IMR-90 (cell line): ENCODE measurements around the gene SH3TC1. TPM values are rescaled to one million over a fixed set of nuclear protein-coding genes. Genes with fewer than 3 reads are reported as not detected.

Source experiments
- ATAC-seq: fragments of 200-7000 bp; cut with Tn5 transposase; 2 replicates; pipeline ENCODE4 v1.9.1; 2020; ENCODE audit warnings: low read depth, mild to moderate bottlenecking, moderate library complexity
- BruUV-seq: library from RNA; stranded (reverse); fragments of 400-500 nt; replicated peaks from 2 replicates; lab custom pipeline; 2021; lab: Mats Ljungman, UMichigan
- CTCF ChIA-PET: fragments of 300-600 bp; formaldehyde crosslinking; extraction: SDS; loops from one replicate; lab custom pipeline; 2021; ENCODE audit warnings: antibody characterized with exemption; lab: Yijun Ruan, JAX
- POLR2A ChIA-PET: fragments of 300-600 bp; sonication (Branson Sonifier 250); formaldehyde crosslinking; loops from one replicate; lab custom pipeline; 2022; ENCODE audit warnings: antibody characterized with exemption; ENCODE audit not compliant: unreplicated experiment; lab: Charles Lee
- DNase-seq: peaks from one replicate; pipeline ENCODE4 v3.0.0; 2013
- H2AFZ ChIP-seq: replicated peaks from 2 replicates; pipeline ENCODE3; 2013; ENCODE audit warnings: low read length, mild to moderate bottlenecking; ENCODE audit not compliant: poor library complexity
- H2AK5ac ChIP-seq: 2 replicates; pipeline ENCODE4 v1.6.1; 2013; ENCODE audit warnings: low read depth, low read length, inconsistent platforms
- H2AK9ac ChIP-seq: replicated peaks from 2 replicates; pipeline ENCODE3; 2013; ENCODE audit warnings: mild to moderate bottlenecking, low read depth, low read length, moderate library complexity; ENCODE audit not compliant: poor library complexity
- H2BK120ac ChIP-seq: 2 replicates; pipeline ENCODE4 v1.6.1; 2013; ENCODE audit warnings: low read depth, low read length, inconsistent platforms
- H2BK15ac ChIP-seq: 3 replicates; pipeline ENCODE4 v1.6.1; 2013; ENCODE audit warnings: low read depth, low read length, inconsistent platforms
- H2BK20ac ChIP-seq: 2 replicates; pipeline ENCODE4 v1.6.1; 2013; ENCODE audit warnings: low read depth, mild to moderate bottlenecking, inconsistent platforms, low read length, moderate library complexity
- H2BK5ac ChIP-seq: 2 replicates; pipeline ENCODE4 v1.6.1; 2013; ENCODE audit warnings: mild to moderate bottlenecking, low read depth, low read length, inconsistent platforms; ENCODE audit not compliant: poor library complexity, severe bottlenecking
- H3K14ac ChIP-seq: replicated peaks from 2 replicates; pipeline ENCODE4 v1.6.1; 2013; ENCODE audit warnings: low read depth, low read length, inconsistent platforms
- H3K18ac ChIP-seq: 2 replicates; pipeline ENCODE4 v1.6.1; 2013; ENCODE audit warnings: low read depth, low read length, control low read depth
- H3K23ac ChIP-seq: 2 replicates; pipeline ENCODE4 v1.6.1; 2013; ENCODE audit warnings: low read depth, low read length, inconsistent platforms
- H3K27ac ChIP-seq: 2 replicates; pipeline ENCODE4 v1.5.1; 2013; ENCODE audit warnings: mild to moderate bottlenecking, control low read depth, low read length; ENCODE audit not compliant: insufficient read depth
- H3K27me3 ChIP-seq: 2 replicates; pipeline ENCODE4 v1.6.1; 2013; ENCODE audit warnings: low read length; ENCODE audit not compliant: control insufficient read depth, insufficient read depth
- H3K36me3 ChIP-seq: 2 replicates; pipeline ENCODE4 v1.6.1; 2013; ENCODE audit warnings: low read length, mixed read lengths; ENCODE audit not compliant: control insufficient read depth, insufficient read depth
- H3K4ac ChIP-seq: 2 replicates; pipeline ENCODE4 v1.6.1; 2013; ENCODE audit warnings: low read depth, low read length, inconsistent platforms
- H3K4me1 ChIP-seq: 2 replicates; pipeline ENCODE4 v1.6.1; 2013; ENCODE audit warnings: low read length, mixed read lengths; ENCODE audit not compliant: control insufficient read depth, insufficient read depth
- H3K4me2 ChIP-seq: 2 replicates; pipeline ENCODE4 v1.6.1; 2013; ENCODE audit warnings: low read depth, mild to moderate bottlenecking, control low read depth, low read length, moderate library complexity
- H3K4me3 ChIP-seq: 2 replicates; pipeline ENCODE4 v1.5.1; 2013; ENCODE audit warnings: low read depth, mild to moderate bottlenecking, control low read depth, low read length, moderate library complexity; ENCODE audit not compliant: insufficient read depth
- H3K56ac ChIP-seq: 2 replicates; pipeline ENCODE4 v1.6.1; 2013; ENCODE audit warnings: low read length, inconsistent platforms; ENCODE audit not compliant: insufficient read depth; ENCODE audit errors: extremely low read depth
- H3K79me1 ChIP-seq, 2 experiments: 2 replicates each; pipeline ENCODE4 v1.6.1; 2013; ENCODE audit warnings: low read length in 2 of 2, inconsistent platforms in 1 of 2, low read depth in 1 of 2
- H3K9ac ChIP-seq: 2 replicates; pipeline ENCODE4 v1.6.1; 2013; ENCODE audit warnings: low read depth, low read length, control low read depth
- H3K9me1 ChIP-seq: 2 replicates; pipeline ENCODE4 v1.6.1; 2013; ENCODE audit warnings: low read length, inconsistent platforms; ENCODE audit not compliant: insufficient read depth
- H3K9me3 ChIP-seq: 2 replicates; pipeline ENCODE4 v1.6.1; 2013; ENCODE audit warnings: low read length; ENCODE audit not compliant: control insufficient read depth, insufficient read depth
- H4K20me1 ChIP-seq: 2 replicates; pipeline ENCODE4 v1.6.1; 2013; ENCODE audit warnings: low read length, inconsistent platforms; ENCODE audit not compliant: insufficient read depth
- H4K5ac ChIP-seq: 2 replicates; pipeline ENCODE4 v1.6.1; 2013; ENCODE audit warnings: mild to moderate bottlenecking, low read depth, low read length, control low read depth
- H4K8ac ChIP-seq, 2 experiments: 2 replicates each; pipeline ENCODE4 v1.6.1; 2013; ENCODE audit warnings: low read depth in 2 of 2, low read length in 2 of 2, control low read depth in 1 of 2, inconsistent platforms in 1 of 2
- H4K91ac ChIP-seq: 2 replicates; pipeline ENCODE4 v1.6.1; 2013; ENCODE audit warnings: low read depth, low read length, inconsistent platforms; ENCODE audit not compliant: insufficient read depth
- BHLHE40 ChIP-seq: fragments of 150-350 bp; IDR thresholded peaks from 2 replicates; pipeline ENCODE4 v1.6.1; 2016; ENCODE audit warnings: mild to moderate bottlenecking, low read depth, low read length
- CEBPB ChIP-seq: IDR thresholded peaks from 2 replicates; pipeline ENCODE4 v1.6.1; 2012; ENCODE audit warnings: low read depth, low read length, improper control_type of control experiment
- CHD1 ChIP-seq: IDR thresholded peaks from 2 replicates; pipeline ENCODE4 v1.6.1; 2012; ENCODE audit warnings: low read depth, low read length, improper control_type of control experiment
- FOS ChIP-seq: fragments of 150-350 bp; IDR thresholded peaks from 2 replicates; pipeline ENCODE4 v1.6.1; 2016; ENCODE audit warnings: low read depth, low read length
- MAZ ChIP-seq: IDR thresholded peaks from 2 replicates; pipeline ENCODE4 v1.6.1; 2012; ENCODE audit warnings: low read depth, mild to moderate bottlenecking, low read length, improper control_type of control experiment, moderate library complexity, borderline replicate concordance
- MXI1 ChIP-seq: IDR thresholded peaks from 2 replicates; pipeline ENCODE4 v1.6.1; 2012; ENCODE audit warnings: low read depth, mild to moderate bottlenecking, low read length, moderate library complexity, borderline replicate concordance
- POLR2A ChIP-seq: IDR thresholded peaks from 2 replicates; pipeline ENCODE4 v1.6.1; 2012; ENCODE audit warnings: mild to moderate bottlenecking, low read depth, low read length
- RAD21 ChIP-seq: IDR thresholded peaks from 2 replicates; pipeline ENCODE4 v1.6.1; 2012; ENCODE audit warnings: low read length, improper control_type of control experiment
- RCOR1 ChIP-seq: IDR thresholded peaks from 2 replicates; pipeline ENCODE4 v1.6.1; 2012; ENCODE audit warnings: mild to moderate bottlenecking, low read length, improper control_type of control experiment; ENCODE audit not compliant: insufficient replicate concordance
- RFX5 ChIP-seq: IDR thresholded peaks from 2 replicates; pipeline ENCODE4 v1.8.0; 2012; ENCODE audit warnings: low read depth, mild to moderate bottlenecking, low read length, moderate library complexity
- SMC3 ChIP-seq: fragments of 150-350 bp; IDR thresholded peaks from 2 replicates; pipeline ENCODE4 v1.6.1; 2016; ENCODE audit warnings: low read depth, mild to moderate bottlenecking, antibody characterized with exemption, low read length, moderate library complexity
- WGBS, 2 experiments: methylation state at CpG; one replicate each; pipeline versions ENCODE4 v1.1.5 to v1.1.7; 2013; ENCODE audit warnings: missing lambda C conversion rate in 2 of 2; ENCODE audit not compliant: insufficient read length in 1 of 2; ENCODE audit errors: extremely low coverage in 2 of 2; 5-methylcytosine and 5-hydroxymethylcytosine counted together
- dilution Hi-C: fragments of 300-500 bp; cut with HindIII; formaldehyde crosslinking; loops from one replicate; pipeline ENCODE4 v1.14.3; 2018; ENCODE audit warnings: low sequenced_read_pairs; ENCODE audit not compliant: unreplicated experiment
- in situ Hi-C: fragments of 300-500 bp; cut with MboI; formaldehyde crosslinking; loops from 3 replicates; pipeline ENCODE4 v1.14.3; 2019; ENCODE audit warnings: low sequenced_read_pairs, inconsistent platforms, mixed read lengths
- intact Hi-C: fragments of 100-400 bp; cut with micrococcal nuclease; formaldehyde crosslinking; loops from 2 replicates; pipeline ENCODE4 v1.10.0; 2022
- polyA plus RNA-seq, 3 experiments: library from polyadenylated mRNA; depleted of rRNA; stranded (reverse); fragments of >200 nt; gene quantifications; 2 replicates each; pipeline ENCODE4 v1.2.3, GENCODE V29; 2012; ENCODE audit warnings: low replicate concordance in 1 of 3
- total RNA-seq: library from RNA; depleted of rRNA; stranded (reverse); fragments of >200 nt; gene quantifications from 2 replicates; pipeline ENCODE4 v1.2.3, GENCODE V29; 2012
- TF ChIP-seq, protein P1 (sequence below): conservative IDR thresholded peaks from 2 replicates; pipeline ENCODE4 v1.5.1; 2012; ENCODE audit warnings: mild to moderate bottlenecking, low read depth, low read length, improper control_type of control experiment
- TF ChIP-seq, protein P2 (sequence below): fragments of 150-350 bp; IDR thresholded peaks from 2 replicates; pipeline ENCODE4 v1.6.1; 2017; ENCODE audit warnings: mild to moderate bottlenecking, antibody characterized with exemption, low read length, low read depth
- TF ChIP-seq, protein P3 (sequence below): fragments of 150-350 bp; IDR thresholded peaks from 2 replicates; pipeline ENCODE4 v1.6.1; 2016; ENCODE audit warnings: low read depth, mild to moderate bottlenecking, low read length, moderate library complexity, borderline replicate concordance

SH3TC1 gene
- total and polyA plus RNA-seq, 2 of the 4 experiments (the other 2 are of a cell fraction), result 1.6 to 2.2 TPM

DNA sequence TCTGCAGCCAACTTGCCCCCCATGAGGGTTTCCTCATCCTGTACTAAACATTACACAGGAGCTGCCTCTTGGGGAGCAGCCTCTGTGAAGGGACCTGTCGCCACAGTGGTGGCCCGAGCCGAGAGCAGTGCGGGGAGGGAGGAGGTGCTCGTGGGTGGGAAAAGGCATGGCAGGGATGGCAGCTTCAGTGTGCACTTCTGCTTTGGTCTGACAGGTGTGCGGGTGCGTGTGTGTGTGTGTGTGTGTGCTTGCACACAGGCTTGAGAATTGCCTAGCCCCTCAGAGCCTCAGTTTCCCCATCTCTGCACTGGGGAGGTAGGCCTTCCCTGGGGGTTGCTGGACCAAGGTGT lies 3.9 kb downstream of the SH3TC1 start:
- intact Hi-C loops (no loop called here), dilution Hi-C loops (no loop called here), in situ Hi-C loops (loop anchor here (25.0 kb wide), 1 partner anchor 409 kb away; no protein-coding TSS in a partner anchor)
- Histone ChIP-seq H3K4me1 (peaks cover 17% of the 10 kb centered on the region), H3K56ac (no peak overlapping the region), H3K36me3 (no peaks in the 10 kb centered on the region), H3K18ac (no peak overlapping the region), H2BK15ac (no peak overlapping the region), H3K4me3 (no peak overlapping the region), H3K14ac (no peak overlapping the region), H3K4ac (no peak overlapping the region), H4K20me1 (no peaks in the 10 kb centered on the region), H2AFZ (no peak overlapping the region), H2AK5ac (no peak overlapping the region), H3K79me1 (no peaks in the 10 kb centered on the region), H4K91ac (no peak overlapping the region), H3K9me1 (peaks cover 10% of the 10 kb centered on the region; the same call in 1 of the 2 replicates), H2BK20ac (no peak overlapping the region), H2AK9ac (no peak overlapping the region), H2BK120ac (no peak overlapping the region), H3K9me3 (no peaks in the 10 kb centered on the region), H3K9ac (no peak overlapping the region), H3K27me3 (peaks cover 4% of the 10 kb centered on the region), H3K27ac (no peak overlapping the region), H3K4me2 (no peak overlapping the region), H4K5ac (no peak overlapping the region), H2BK5ac (no peak overlapping the region), H3K23ac (no peak overlapping the region), H4K8ac (no peak overlapping the region)
- TF ChIP-seq RCOR1, result no peak
- no peak for TF ChIP-seq RAD21
- no peak for TF ChIP-seq CEBPB
- TF ChIP-seq, protein P1, sequence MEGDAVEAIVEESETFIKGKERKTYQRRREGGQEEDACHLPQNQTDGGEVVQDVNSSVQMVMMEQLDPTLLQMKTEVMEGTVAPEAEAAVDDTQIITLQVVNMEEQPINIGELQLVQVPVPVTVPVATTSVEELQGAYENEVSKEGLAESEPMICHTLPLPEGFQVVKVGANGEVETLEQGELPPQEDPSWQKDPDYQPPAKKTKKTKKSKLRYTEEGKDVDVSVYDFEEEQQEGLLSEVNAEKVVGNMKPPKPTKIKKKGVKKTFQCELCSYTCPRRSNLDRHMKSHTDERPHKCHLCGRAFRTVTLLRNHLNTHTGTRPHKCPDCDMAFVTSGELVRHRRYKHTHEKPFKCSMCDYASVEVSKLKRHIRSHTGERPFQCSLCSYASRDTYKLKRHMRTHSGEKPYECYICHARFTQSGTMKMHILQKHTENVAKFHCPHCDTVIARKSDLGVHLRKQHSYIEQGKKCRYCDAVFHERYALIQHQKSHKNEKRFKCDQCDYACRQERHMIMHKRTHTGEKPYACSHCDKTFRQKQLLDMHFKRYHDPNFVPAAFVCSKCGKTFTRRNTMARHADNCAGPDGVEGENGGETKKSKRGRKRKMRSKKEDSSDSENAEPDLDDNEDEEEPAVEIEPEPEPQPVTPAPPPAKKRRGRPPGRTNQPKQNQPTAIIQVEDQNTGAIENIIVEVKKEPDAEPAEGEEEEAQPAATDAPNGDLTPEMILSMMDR, result no peak
- TF ChIP-seq MXI1, result no peak
- TF ChIP-seq, protein P2, sequence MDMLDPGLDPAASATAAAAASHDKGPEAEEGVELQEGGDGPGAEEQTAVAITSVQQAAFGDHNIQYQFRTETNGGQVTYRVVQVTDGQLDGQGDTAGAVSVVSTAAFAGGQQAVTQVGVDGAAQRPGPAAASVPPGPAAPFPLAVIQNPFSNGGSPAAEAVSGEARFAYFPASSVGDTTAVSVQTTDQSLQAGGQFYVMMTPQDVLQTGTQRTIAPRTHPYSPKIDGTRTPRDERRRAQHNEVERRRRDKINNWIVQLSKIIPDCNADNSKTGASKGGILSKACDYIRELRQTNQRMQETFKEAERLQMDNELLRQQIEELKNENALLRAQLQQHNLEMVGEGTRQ, result no peak
- no peak for TF ChIP-seq CHD1
- TF ChIP-seq FOS, result no peak
- no peak for TF ChIP-seq RFX5
- TF ChIP-seq, protein P3, sequence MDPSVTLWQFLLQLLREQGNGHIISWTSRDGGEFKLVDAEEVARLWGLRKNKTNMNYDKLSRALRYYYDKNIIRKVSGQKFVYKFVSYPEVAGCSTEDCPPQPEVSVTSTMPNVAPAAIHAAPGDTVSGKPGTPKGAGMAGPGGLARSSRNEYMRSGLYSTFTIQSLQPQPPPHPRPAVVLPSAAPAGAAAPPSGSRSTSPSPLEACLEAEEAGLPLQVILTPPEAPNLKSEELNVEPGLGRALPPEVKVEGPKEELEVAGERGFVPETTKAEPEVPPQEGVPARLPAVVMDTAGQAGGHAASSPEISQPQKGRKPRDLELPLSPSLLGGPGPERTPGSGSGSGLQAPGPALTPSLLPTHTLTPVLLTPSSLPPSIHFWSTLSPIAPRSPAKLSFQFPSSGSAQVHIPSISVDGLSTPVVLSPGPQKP, result no peak
- no peak for TF ChIP-seq SMC3
- TF ChIP-seq BHLHE40, result no peak
- TF ChIP-seq POLR2A, result no peak
- no peak for TF ChIP-seq MAZ
- 92% methylated on average over 4 of the region's 7 CpGs; no CpG with 5 or more reads in 1 of the 2 experiments for WGBS, 2 experiments
- POLR2A ChIA-PET, result no interaction called here
- ATAC-seq (no peak), DNase-seq (no peak)
- CTCF ChIA-PET, result no interaction called here
- no TSS peak for BruUV-seq
